HepG2 (cell line): ENCODE measurements around the gene PTPRE. TPM values are rescaled to one million over a fixed set of nuclear protein-coding genes. Genes with fewer than 3 reads are reported as not detected.

Source experiments
- ATAC-seq: fragments of 200-7000 bp; cut with Tn5 transposase; 3 replicates; pipeline ENCODE4 v1.9.1; 2020; ENCODE audit warnings: mild to moderate bottlenecking, moderate library complexity
- BruUV-seq: library from RNA; stranded (reverse); fragments of 400-500 nt; replicated peaks from 2 replicates; lab custom pipeline; 2021; lab: Mats Ljungman, UMichigan
- CTCF ChIA-PET: fragments of 300-600 bp; formaldehyde crosslinking; extraction: SDS; loops from one replicate; lab custom pipeline; 2021; ENCODE audit warnings: low total read pairs, inconsistent platforms, low intra/inter-chr PET ratio; lab: Yijun Ruan, JAX
- POLR2A ChIA-PET: fragments of 350-600 bp; sonication (Branson Sonifier 250); formaldehyde crosslinking; loops from one replicate; lab custom pipeline; 2020; ENCODE audit warnings: antibody characterized with exemption, inconsistent platforms; lab: Yijun Ruan, JAX
- DNase-seq: peaks from one replicate; pipeline ENCODE4 v3.0.0-alpha.2; 2015; ENCODE audit warnings: low spot score
- FAIRE-seq: peaks from 3 replicates; lab custom pipeline; 2011; peaks lifted over from hg19 to GRCh38; lab: Jason Lieb, UNC
- H2AFZ ChIP-seq: one replicate; pipeline ENCODE4 v1.6.1; 2011; ENCODE audit warnings: low read length, inconsistent platforms
- H3K27ac ChIP-seq: fragments of 300-600 bp; 3 replicates; pipeline ENCODE4 v1.8.0; 2011; ENCODE audit warnings: mixed run types, mild to moderate bottlenecking, mixed read lengths, low read length, inconsistent platforms; ENCODE audit not compliant: insufficient read depth; ENCODE audit errors: extremely low read length
- H3K27me3 ChIP-seq, 2 experiments: fragments of 200-600 bp in 1 of 2; 2 replicates in 1 of 2; 3 replicates in 1 of 2; pipeline versions ENCODE4 v1.6.0 to v1.8.0; 2011; ENCODE audit warnings: low read length in 2 of 2, mild to moderate bottlenecking in 2 of 2, moderate library complexity in 2 of 2, inconsistent platforms in 1 of 2; ENCODE audit not compliant: insufficient read depth in 2 of 2, control insufficient read depth in 1 of 2
- H3K36me3 ChIP-seq, 2 experiments: fragments of 200-600 bp in 1 of 2; replicated peaks in 1 of 2; 2 replicates in 1 of 2; 3 replicates in 1 of 2; pipeline versions ENCODE4 v1.5.1 to v1.8.0; 2011; ENCODE audit warnings: low read length in 2 of 2, inconsistent platforms in 1 of 2; ENCODE audit not compliant: insufficient read depth in 2 of 2, control insufficient read depth in 1 of 2
- H3K4me1 ChIP-seq: 2 replicates; pipeline ENCODE4 v1.5.1; 2012; ENCODE audit warnings: low read length, inconsistent platforms; ENCODE audit not compliant: insufficient read depth
- H3K4me2 ChIP-seq: 2 replicates; pipeline ENCODE4 v1.6.0; 2011; ENCODE audit warnings: low read depth, low read length, inconsistent platforms
- H3K4me3 ChIP-seq, 3 experiments: fragments of 200-600 bp in 1 of 3; sonication (generic), shearing (Covaris generic) in 1 of 3; replicated peaks in 1 of 3; 2 replicates each; pipeline ENCODE4 v1.5.1; 2011 to 2016; ENCODE audit warnings: low read length in 3 of 3, inconsistent platforms in 2 of 3, low read depth in 2 of 3, mild to moderate bottlenecking in 2 of 3, control low read depth in 1 of 3, mixed read lengths in 1 of 3; ENCODE audit not compliant: insufficient read depth in 1 of 3
- H3K79me2 ChIP-seq: one replicate; pipeline ENCODE4 v1.6.1; 2011; ENCODE audit warnings: low read length, inconsistent platforms; ENCODE audit not compliant: insufficient read depth
- H3K9ac ChIP-seq: 2 replicates; pipeline ENCODE4 v1.6.0; 2011; ENCODE audit warnings: mild to moderate bottlenecking, low read depth, low read length, inconsistent platforms; ENCODE audit not compliant: insufficient read depth
- H3K9me3 ChIP-seq: 2 replicates; pipeline ENCODE4 v1.5.1; 2012; ENCODE audit warnings: mild to moderate bottlenecking, low read length
- H4K20me1 ChIP-seq: 2 replicates; pipeline ENCODE4 v1.6.0; 2011; ENCODE audit warnings: inconsistent platforms, mild to moderate bottlenecking, low read length, moderate library complexity; ENCODE audit not compliant: insufficient read depth
- DR1 ChIP-seq: sonication (generic); formaldehyde crosslinking; IDR thresholded peaks from 2 replicates; pipeline ENCODE4 v1.8.0; 2021; ENCODE audit warnings: mild to moderate bottlenecking, missing genetic modification reagents, inconsistent platforms
- ZBTB2 ChIP-seq: sonication (generic); formaldehyde crosslinking; IDR thresholded peaks from 2 replicates; pipeline ENCODE4 v1.8.0; 2022; ENCODE audit warnings: low read depth, missing genetic modification reagents
- WGBS: methylation state at CpG from one replicate; pipeline ENCODE4 v1.1.6; 2017; ENCODE audit warnings: low lambda C conversion rate; 5-methylcytosine and 5-hydroxymethylcytosine counted together
- in situ Hi-C: cut with HindIII; loops from 2 replicates; pipeline ENCODE4 v1.10.0; 2017; ENCODE audit warnings: low pct_unique_long_range_greater_than_20kb; ENCODE audit not compliant: extremely low pct_ligation_motif_present
- intact Hi-C: fragments of 100-400 bp; cut with micrococcal nuclease; formaldehyde crosslinking; loops from one replicate; pipeline ENCODE4 v1.10.0; 2022; ENCODE audit not compliant: unreplicated experiment
- polyA plus RNA-seq, 8 experiments: library from polyadenylated mRNA; depleted of rRNA in 3 of 8; stranded (reverse) in 7 of 8; unstranded in 1 of 8; fragments of >200 nt; fragmentation: Illumina TruSeq in 4 of 8; extraction: Trizol in 4 of 8; gene quantifications; 2 replicates each; pipeline versions ENCODE4 v1.2.1 to v1.2.3, GENCODE V29; 2011 to 2016; ENCODE audit warnings: low read depth in 4 of 8, missing spikeins in 1 of 8, mixed read lengths in 1 of 8; ENCODE audit not compliant: insufficient read depth in 1 of 8
- total RNA-seq, 5 experiments: library from RNA; depleted of rRNA; stranded (reverse); fragments of >200 nt; fragmentation: Illumina TruSeq; extraction: Trizol; gene quantifications; 2 replicates each; pipeline ENCODE4 v1.2.3, GENCODE V29; 2016; ENCODE audit warnings: low read depth in 1 of 5
- TF ChIP-seq, protein P1 (sequence below): IDR thresholded peaks from 2 replicates; pipeline ENCODE4 v1.6.1; 2012; ENCODE audit warnings: low read length, improper control_type of control experiment

PTPRE gene
- total and polyA plus RNA-seq, 2 of the 13 experiments (the other 11 are each of a cell fraction or from before 2014, with no cell fraction given): 0.01 to 0.02 TPM

GRCh38 chr10:128050936-128051335 lies 144.0 kb downstream of the PTPRE start (continued):
- TF ChIP-seq, protein P1, sequence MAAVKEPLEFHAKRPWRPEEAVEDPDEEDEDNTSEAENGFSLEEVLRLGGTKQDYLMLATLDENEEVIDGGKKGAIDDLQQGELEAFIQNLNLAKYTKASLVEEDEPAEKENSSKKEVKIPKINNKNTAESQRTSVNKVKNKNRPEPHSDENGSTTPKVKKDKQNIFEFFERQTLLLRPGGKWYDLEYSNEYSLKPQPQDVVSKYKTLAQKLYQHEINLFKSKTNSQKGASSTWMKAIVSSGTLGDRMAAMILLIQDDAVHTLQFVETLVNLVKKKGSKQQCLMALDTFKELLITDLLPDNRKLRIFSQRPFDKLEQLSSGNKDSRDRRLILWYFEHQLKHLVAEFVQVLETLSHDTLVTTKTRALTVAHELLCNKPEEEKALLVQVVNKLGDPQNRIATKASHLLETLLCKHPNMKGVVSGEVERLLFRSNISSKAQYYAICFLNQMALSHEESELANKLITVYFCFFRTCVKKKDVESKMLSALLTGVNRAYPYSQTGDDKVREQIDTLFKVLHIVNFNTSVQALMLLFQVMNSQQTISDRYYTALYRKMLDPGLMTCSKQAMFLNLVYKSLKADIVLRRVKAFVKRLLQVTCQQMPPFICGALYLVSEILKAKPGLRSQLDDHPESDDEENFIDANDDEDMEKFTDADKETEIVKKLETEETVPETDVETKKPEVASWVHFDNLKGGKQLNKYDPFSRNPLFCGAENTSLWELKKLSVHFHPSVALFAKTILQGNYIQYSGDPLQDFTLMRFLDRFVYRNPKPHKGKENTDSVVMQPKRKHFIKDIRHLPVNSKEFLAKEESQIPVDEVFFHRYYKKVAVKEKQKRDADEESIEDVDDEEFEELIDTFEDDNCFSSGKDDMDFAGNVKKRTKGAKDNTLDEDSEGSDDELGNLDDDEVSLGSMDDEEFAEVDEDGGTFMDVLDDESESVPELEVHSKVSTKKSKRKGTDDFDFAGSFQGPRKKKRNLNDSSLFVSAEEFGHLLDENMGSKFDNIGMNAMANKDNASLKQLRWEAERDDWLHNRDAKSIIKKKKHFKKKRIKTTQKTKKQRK: no peak

- ATAC-seq (no peak), DNase-seq (no peak), FAIRE-seq (no peak)
- H3K27ac ChIP-seq: no peak overlapping the region
- no peak overlapping the region for H3K9ac ChIP-seq
- peaks cover 5 to 26% of the 10 kb centered on the region in 2 experiments; a peak in 4 of 5 replicates for H3K27me3 ChIP-seq
- H3K79me2 ChIP-seq: no peaks in the 10 kb centered on the region
- peaks cover 13% of the 10 kb centered on the region for H3K4me1 ChIP-seq
- BruUV-seq: no TSS peak
- H3K4me3 ChIP-seq: no peak overlapping the region
- TF ChIP-seq ZBTB2: no peak
- TF ChIP-seq DR1: no peak
- no peaks in the 10 kb centered on the region for H4K20me1 ChIP-seq
- POLR2A ChIA-PET: no interaction called here
- in situ Hi-C loops (no loop called here), intact Hi-C loops (no loop called here)
- 11% methylated on average over 4 of the region's 5 CpGs for WGBS
- H2AFZ ChIP-seq: no peak overlapping the region
- no peak overlapping the region for H3K4me2 ChIP-seq
- no peaks in the 10 kb centered on the region for H3K9me3 ChIP-seq
- CTCF ChIA-PET: no interaction called here
- no peaks in the 10 kb centered on the region for H3K36me3 ChIP-seq
Observed at GRCh38 chr10:128051548-128051947, 144.6 kb downstream of the PTPRE start.
